NT2/D1 (cell line): ENCODE measurements around the gene ARHGAP8.

Source experiments
- DNase-seq: peaks from one replicate; pipeline ENCODE4 v3.0.0-alpha.2; 2011; ENCODE audit warnings: low read depth, low spot score
- H3K27me3 ChIP-seq: 2 replicates; pipeline ENCODE4 v1.6.0; 2011; ENCODE audit warnings: mild to moderate bottlenecking; ENCODE audit not compliant: insufficient read length, insufficient read depth
- H3K36me3 ChIP-seq: 2 replicates; pipeline ENCODE4 v1.6.1; 2011; ENCODE audit warnings: mild to moderate bottlenecking, low read length, mixed read lengths; ENCODE audit not compliant: insufficient read depth, insufficient read length
- H3K4me1 ChIP-seq: 2 replicates; pipeline ENCODE4 v1.5.1; 2011; ENCODE audit not compliant: insufficient read depth, insufficient read length
- H3K4me3 ChIP-seq: 2 replicates; pipeline ENCODE4 v1.5.1; 2011; ENCODE audit warnings: low read depth; ENCODE audit not compliant: insufficient read length
- H3K9ac ChIP-seq: 2 replicates; pipeline ENCODE4 v1.6.0; 2011; ENCODE audit warnings: low read depth; ENCODE audit not compliant: insufficient read length
- H3K9me3 ChIP-seq: 2 replicates; pipeline ENCODE4 v1.5.1; 2011; ENCODE audit warnings: mild to moderate bottlenecking, low read length; ENCODE audit not compliant: insufficient read depth
- SUZ12 ChIP-seq: IDR thresholded peaks from 2 replicates; pipeline ENCODE4 v1.6.1; 2011; ENCODE audit not compliant: insufficient read length, insufficient read depth; ENCODE audit errors: extremely low read depth
- YY1 ChIP-seq: IDR thresholded peaks from 2 replicates; pipeline ENCODE4 v1.6.1; 2011; ENCODE audit not compliant: insufficient read length, insufficient read depth
- ZNF274 ChIP-seq: IDR thresholded peaks from 2 replicates; pipeline ENCODE4 v1.6.1; 2011; ENCODE audit warnings: mild to moderate bottlenecking, low read depth, low read length

Gene ARHGAP8

GRCh38 chr22:44718418-44718817 is 34.0 kb upstream of the ARHGAP8 start:
- no peak overlapping the region for H3K9ac ChIP-seq
- no peak for DNase-seq
- no peaks in the 10 kb centered on the region for H3K27me3 ChIP-seq
- no peak for TF ChIP-seq YY1
- TF ChIP-seq ZNF274 = no peak
- TF ChIP-seq SUZ12 = no peak
- peaks cover 4% of the 10 kb centered on the region for H3K4me1 ChIP-seq
- H3K36me3 ChIP-seq = peaks cover 60% of the 10 kb centered on the region
- no peaks in the 10 kb centered on the region for H3K9me3 ChIP-seq
- no peak overlapping the region for H3K4me3 ChIP-seq

GRCh38 chr22:44719586-44720368 is 32.6 kb upstream of the ARHGAP8 start:
- Histone ChIP-seq H3K4me1 (peaks cover 4% of the 10 kb centered on the region), H3K4me3 (no peak overlapping the region), H3K9me3 (no peaks in the 10 kb centered on the region), H3K27me3 (no peaks in the 10 kb centered on the region), H3K36me3 (peaks cover 53% of the 10 kb centered on the region), H3K9ac (no peak overlapping the region)
- DNase-seq = no peak
- TF ChIP-seq SUZ12 (no peak), ZNF274 (no peak), YY1 (no peak)

GRCh38 chr22:44721213-44721612 is 31.2 kb upstream of the ARHGAP8 start:
- no peak for DNase-seq
- H3K4me1 ChIP-seq = peaks cover 4% of the 10 kb centered on the region
- H3K9me3 ChIP-seq = no peaks in the 10 kb centered on the region

GRCh38 chr22:44722611-44723010 is 29.8 kb upstream of the ARHGAP8 start:
- Histone ChIP-seq H3K4me1 (peaks cover 4% of the 10 kb centered on the region), H3K9ac (no peak overlapping the region), H3K36me3 (peaks cover 59% of the 10 kb centered on the region), H3K4me3 (no peak overlapping the region), H3K27me3 (no peaks in the 10 kb centered on the region), H3K9me3 (no peaks in the 10 kb centered on the region)
- TF ChIP-seq SUZ12 (no peak), YY1 (no peak), ZNF274 (no peak)
- no peak for DNase-seq

More at GRCh38 chr22:44721213-44721612, 31.2 kb upstream of the ARHGAP8 start:
- Histone ChIP-seq H3K4me3 (no peak overlapping the region), H3K36me3 (peaks cover 51% of the 10 kb centered on the region), H3K27me3 (no peaks in the 10 kb centered on the region), H3K9ac (no peak overlapping the region)
- TF ChIP-seq YY1 (no peak), ZNF274 (no peak), SUZ12 (no peak)

GRCh38 chr22:44723801-44724200 is 28.6 kb upstream of the ARHGAP8 start:
- no peak for DNase-seq
- no peak overlapping the region for H3K9ac ChIP-seq
- H3K9me3 ChIP-seq = no peaks in the 10 kb centered on the region
- no peak overlapping the region for H3K4me3 ChIP-seq
- H3K4me1 ChIP-seq = peaks cover 4% of the 10 kb centered on the region
- H3K27me3 ChIP-seq = no peaks in the 10 kb centered on the region
- peaks cover 63% of the 10 kb centered on the region for H3K36me3 ChIP-seq
- no peak for TF ChIP-seq ZNF274
- no peak for TF ChIP-seq SUZ12
- TF ChIP-seq YY1 = no peak

GRCh38 chr22:44724416-44724815 is 28.0 kb upstream of the ARHGAP8 start:
- H3K9ac ChIP-seq = no peak overlapping the region
- H3K4me1 ChIP-seq = peaks cover 4% of the 10 kb centered on the region
- no peaks in the 10 kb centered on the region for H3K9me3 ChIP-seq
- peaks cover 64% of the 10 kb centered on the region for H3K36me3 ChIP-seq
- H3K4me3 ChIP-seq = no peak overlapping the region
- TF ChIP-seq SUZ12 = no peak
- no peak for TF ChIP-seq YY1
- TF ChIP-seq ZNF274 = no peak
- DNase-seq = no peak
- no peaks in the 10 kb centered on the region for H3K27me3 ChIP-seq

- Histone ChIP-seq H3K9ac (no peak overlapping the region), H3K27me3 (no peaks in the 10 kb centered on the region), H3K4me3 (no peak overlapping the region), H3K4me1 (peaks cover 4% of the 10 kb centered on the region), H3K36me3 (peaks cover 62% of the 10 kb centered on the region), H3K9me3 (no peaks in the 10 kb centered on the region)
- TF ChIP-seq ZNF274 (no peak), SUZ12 (no peak), YY1 (no peak)
- DNase-seq = no peak
Measured at GRCh38 chr22:44724859-44725258, 27.5 kb upstream of the ARHGAP8 start.
